Vagina (tissue), 2 donors: ENCODE results near the gene SERTAD2. TPM values are rescaled to one million over a fixed set of nuclear protein-coding genes. Genes with fewer than 3 reads are reported as not detected.

Source experiments
- DNase-seq, 2 donors: peaks; one replicate each; pipeline ENCODE4 v3.0.0-alpha.2; 2017; ENCODE audit errors: extremely low spot score in 2 of 2
- H3K27ac ChIP-seq: fragments of 200-600 bp; sonication (generic); one replicate; pipeline ENCODE4 v1.5.1; 2019
- H3K27me3 ChIP-seq: fragments of 200-600 bp; sonication (generic); one replicate; pipeline ENCODE4 v1.5.1; 2019
- H3K36me3 ChIP-seq, 2 donors: fragments of 200-600 bp; sonication (generic); one replicate each; pipeline ENCODE4 v1.5.1; 2017 to 2019
- H3K4me1 ChIP-seq: fragments of 200-600 bp; sonication (generic); one replicate; pipeline ENCODE4 v1.5.1; 2019
- H3K4me3 ChIP-seq, 2 donors: fragments of 200-600 bp; sonication (generic); 1 replicate in 1 of 2; 2 replicates in 1 of 2; pipeline ENCODE4 v1.5.1; 2016 to 2019
- H3K9me3 ChIP-seq: fragments of 200-600 bp; sonication (generic); one replicate; pipeline ENCODE4 v1.5.1; 2019
- POLR2A ChIP-seq, 2 donors: fragments of 450-650 bp; IDR thresholded peaks; one replicate each; pipeline ENCODE4 v1.6.1; 2017; ENCODE audit warnings: antibody characterized with exemption in 2 of 2, mild to moderate bottlenecking in 2 of 2, moderate library complexity in 2 of 2
- POLR2AphosphoS5 ChIP-seq, 2 donors: sonication (generic); formaldehyde crosslinking; IDR thresholded peaks; one replicate each; pipeline ENCODE4 v1.9.0; 2017; ENCODE audit warnings: antibody characterized with exemption in 2 of 2, mild to moderate bottlenecking in 2 of 2, low read depth in 1 of 2; ENCODE audit not compliant: insufficient read depth in 1 of 2
- intact Hi-C: fragments of 100-400 bp; cut with DNase I; formaldehyde crosslinking; loops from one replicate; pipeline ENCODE4 v1.15.1; 2023
- total RNA-seq: library from RNA; depleted of rRNA; stranded (reverse); fragments of >200 nt; gene quantifications from one replicate; pipeline ENCODE4 v1.2.3, GENCODE V29; 2016
- TF ChIP-seq, protein P1 (sequence below), 3 experiments: fragments of 450-650 bp in 2 of 3; fragments of 200-600 bp in 1 of 3; sonication (generic) in 1 of 3; IDR thresholded peaks; one replicate each; pipeline ENCODE4 v1.5.1; 2017 to 2019; ENCODE audit warnings: antibody characterized with exemption in 3 of 3, mild to moderate bottlenecking in 2 of 3, moderate library complexity in 2 of 3

SERTAD2 gene
- total RNA-seq, 1 donor from 2014 or later, result 19.2 TPM

DNA sequence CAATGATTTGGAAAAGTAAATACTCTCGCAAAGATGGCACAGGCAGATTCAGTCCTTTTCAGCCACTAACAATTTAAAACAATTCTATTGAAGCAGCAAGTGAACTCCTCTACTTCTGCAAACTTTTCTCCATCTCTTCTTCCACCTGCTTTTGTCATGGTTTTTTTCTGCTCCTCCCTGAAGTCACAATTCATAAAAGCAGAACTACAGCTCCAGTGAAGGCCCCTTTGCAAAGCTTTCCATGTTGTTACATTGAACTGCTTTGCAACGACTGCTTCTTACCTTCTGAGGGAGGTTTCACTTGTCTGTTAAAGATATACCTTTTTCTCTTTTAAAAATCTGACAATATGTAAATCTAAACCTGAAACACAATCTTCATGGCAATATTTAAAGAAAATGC, 3.7 kb upstream of the SERTAD2 start:
- TF ChIP-seq POLR2A (IDR thresholded peaks at IDR 0.05) (no peak), POLR2AphosphoS5 (IDR thresholded peaks at IDR 0.05; ENCODE audit: insufficient read depth in 1 of 2, low read depth in 1 of 2) (no peak)
- TF ChIP-seq, protein P1, sequence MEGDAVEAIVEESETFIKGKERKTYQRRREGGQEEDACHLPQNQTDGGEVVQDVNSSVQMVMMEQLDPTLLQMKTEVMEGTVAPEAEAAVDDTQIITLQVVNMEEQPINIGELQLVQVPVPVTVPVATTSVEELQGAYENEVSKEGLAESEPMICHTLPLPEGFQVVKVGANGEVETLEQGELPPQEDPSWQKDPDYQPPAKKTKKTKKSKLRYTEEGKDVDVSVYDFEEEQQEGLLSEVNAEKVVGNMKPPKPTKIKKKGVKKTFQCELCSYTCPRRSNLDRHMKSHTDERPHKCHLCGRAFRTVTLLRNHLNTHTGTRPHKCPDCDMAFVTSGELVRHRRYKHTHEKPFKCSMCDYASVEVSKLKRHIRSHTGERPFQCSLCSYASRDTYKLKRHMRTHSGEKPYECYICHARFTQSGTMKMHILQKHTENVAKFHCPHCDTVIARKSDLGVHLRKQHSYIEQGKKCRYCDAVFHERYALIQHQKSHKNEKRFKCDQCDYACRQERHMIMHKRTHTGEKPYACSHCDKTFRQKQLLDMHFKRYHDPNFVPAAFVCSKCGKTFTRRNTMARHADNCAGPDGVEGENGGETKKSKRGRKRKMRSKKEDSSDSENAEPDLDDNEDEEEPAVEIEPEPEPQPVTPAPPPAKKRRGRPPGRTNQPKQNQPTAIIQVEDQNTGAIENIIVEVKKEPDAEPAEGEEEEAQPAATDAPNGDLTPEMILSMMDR (IDR thresholded peaks at IDR 0.05), result no peak
- Histone ChIP-seq H3K27me3 (no peaks in the 10 kb centered on the region), H3K36me3 (no peaks in the 10 kb centered on the region), H3K4me1 (peaks cover 18% of the 10 kb centered on the region), H3K27ac (no peak overlapping the region), H3K4me3 (no peak overlapping the region), H3K9me3 (no peaks in the 10 kb centered on the region)
- intact Hi-C loops, result no loop called here
- no peak for DNase-seq

- Histone ChIP-seq H3K27ac (no peak overlapping the region), H3K9me3 (no peaks in the 10 kb centered on the region), H3K4me3 (no peak overlapping the region), H3K36me3 (no peaks in the 10 kb centered on the region), H3K27me3 (no peaks in the 10 kb centered on the region), H3K4me1 (peaks cover 28% of the 10 kb centered on the region)
- DNase-seq, result no peak
- TF ChIP-seq POLR2AphosphoS5 (IDR thresholded peaks at IDR 0.05; ENCODE audit: insufficient read depth in 1 of 2, low read depth in 1 of 2) (no peak), POLR2A (IDR thresholded peaks at IDR 0.05) (no peak)
- TF ChIP-seq, protein P1 (IDR thresholded peaks at IDR 0.05), result no peak
- intact Hi-C loops, result no loop called here
These were observed 2.7 kb upstream of the SERTAD2 start for GRCh38 chr2:64656379-64656778.

- H3K36me3 ChIP-seq, result no peaks in the 10 kb centered on the region
- no peak for TF ChIP-seq POLR2A (IDR thresholded peaks at IDR 0.05)
- TF ChIP-seq, protein P1 (IDR thresholded peaks at IDR 0.05), result no peak
- TF ChIP-seq POLR2AphosphoS5 (IDR thresholded peaks at IDR 0.05; ENCODE audit: insufficient read depth in 1 of 2, low read depth in 1 of 2), result no peak
- no peak overlapping the region for H3K4me3 ChIP-seq
- no peak for DNase-seq
- peaks cover 33% of the 10 kb centered on the region for H3K4me1 ChIP-seq
- no peak overlapping the region for H3K27ac ChIP-seq
- no peaks in the 10 kb centered on the region for H3K9me3 ChIP-seq
- no peaks in the 10 kb centered on the region for H3K27me3 ChIP-seq
- intact Hi-C loops, result no loop called here
These were observed 2.2 kb upstream of the SERTAD2 start for GRCh38 chr2:64655873-64656272.

DNA sequence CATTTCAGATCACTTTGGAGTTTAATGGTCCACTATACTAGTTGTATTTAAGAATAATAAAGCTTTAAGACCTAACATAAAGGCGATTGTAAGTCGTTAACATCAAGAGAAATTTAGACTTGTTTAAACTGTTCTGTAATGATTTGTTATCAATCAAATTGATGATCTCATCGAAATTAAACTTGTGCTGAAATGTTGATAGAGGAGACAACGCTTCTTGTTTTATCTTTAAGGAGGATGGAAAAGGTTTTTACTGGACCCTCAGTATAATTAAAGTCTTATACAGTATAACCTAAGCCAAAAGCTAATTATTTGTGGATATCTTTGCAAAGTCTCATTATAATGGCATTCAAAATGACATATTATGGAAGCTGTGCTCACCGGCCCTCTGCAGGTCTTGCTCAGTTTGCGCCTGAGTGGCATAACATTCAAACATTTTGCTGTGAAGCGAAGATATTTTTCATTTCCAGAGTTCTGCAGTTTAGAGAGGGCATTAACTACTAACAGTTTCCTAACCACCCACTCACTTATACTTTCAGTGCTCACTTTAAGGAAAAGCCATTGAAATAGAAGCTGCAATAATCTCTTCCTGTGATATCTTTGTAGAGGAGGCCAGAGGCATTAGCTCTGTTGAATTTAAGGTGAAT, 1.4 kb upstream of the SERTAD2 start:
- intact Hi-C loops, result no loop called here
- no peaks in the 10 kb centered on the region for H3K27me3 ChIP-seq
- peak overlapping the region; percentile 74 to 92 for H3K4me3 ChIP-seq
- no peak for DNase-seq
- no peaks in the 10 kb centered on the region for H3K36me3 ChIP-seq
- TF ChIP-seq, protein P1 (IDR thresholded peaks at IDR 0.05), result no peak
- TF ChIP-seq POLR2AphosphoS5 (IDR thresholded peaks at IDR 0.05; ENCODE audit: insufficient read depth in 1 of 2, low read depth in 1 of 2) (no peak), POLR2A (IDR thresholded peaks at IDR 0.05) (no peak)
- H3K27ac ChIP-seq, result peak overlapping the region; percentile 100
- H3K9me3 ChIP-seq, result no peaks in the 10 kb centered on the region
- H3K4me1 ChIP-seq, result peaks cover 40% of the 10 kb centered on the region

- H3K4me3 ChIP-seq, result peak overlapping the region; percentile 74 to 92
- H3K36me3 ChIP-seq, result no peaks in the 10 kb centered on the region
- peak overlapping the region; percentile 100 for H3K27ac ChIP-seq
- intact Hi-C loops, result loop anchor here (5.0 kb wide), 2 partner anchors 98 to 113 kb away; no protein-coding TSS in a partner anchor
- peaks cover 49% of the 10 kb centered on the region for H3K4me1 ChIP-seq
- H3K27me3 ChIP-seq, result no peaks in the 10 kb centered on the region
- DNase-seq, result no peak
- TF ChIP-seq, protein P1 (IDR thresholded peaks at IDR 0.05), result peak in 1 of 3 experiments; percentile 24
- TF ChIP-seq POLR2AphosphoS5 (IDR thresholded peaks at IDR 0.05; ENCODE audit: insufficient read depth in 1 of 2, low read depth in 1 of 2) (peak in 1 of 2 donors; percentile 81), POLR2A (IDR thresholded peaks at IDR 0.05) (peak; percentile 85 to 88)
- no peaks in the 10 kb centered on the region for H3K9me3 ChIP-seq
These were observed 524 bp upstream of the SERTAD2 start for GRCh38 chr2:64654063-64654811.
